Measurements from ENCODE around the gene SAMD14. TPM values are rescaled to one million over a fixed set of nuclear protein-coding genes. Genes with fewer than 3 reads are reported as not detected.

Gene SAMD14
- total RNA-seq, 2 experiments from 2014 or later: 0.47 to 1.3 TPM

- DNase-seq (peak; percentile 95), ATAC-seq (peak; percentile 93)
- H3K9me3 Mint-ChIP-seq: no peaks in the 10 kb centered on the region
- no peaks in the 10 kb centered on the region for H3K36me3 Mint-ChIP-seq (ENCODE audit: low read depth)
- H3K4me3 Mint-ChIP-seq: peak within 1 kb of the TSS; percentile 89
- H3K4me1 Mint-ChIP-seq (ENCODE audit: low read depth): peaks cover 26% of the 10 kb centered on the region
- intact Hi-C loops (cut with micrococcal nuclease): no loop called here
- POLR2A ChIA-PET: interaction anchor here (0.7 to 2.1 kb wide), 10 partner anchors 9 to 76 kb away, joined by 3 to 7 read pairs (median 4); partner anchors contain the start of gene ITGA3
- H3K27ac Mint-ChIP-seq: peak within 1 kb of the TSS; percentile 90
- CTCF ChIA-PET: interaction anchor here (0.7 to 5.2 kb wide), 61 partner anchors 9 to 389 kb away, joined by 3 to 69 read pairs (median 6); partner anchors contain the start of genes COL1A1, ITGA3, PPP1R9B and SAMD14
- TF ChIP-seq CTCF (IDR thresholded peaks at IDR 0.05): no peak
- no peaks in the 10 kb centered on the region for H3K27me3 Mint-ChIP-seq
Observed at GRCh38 chr17:50094753-50095619, 35.0 kb downstream of the SAMD14 start, which contains the start of gene PDK2. Gene PDK2, plus strand, starts transcription at chr17:50095351. Its CDS starts 85 bp downstream, at chr17:50095436.

GRCh38 chr17:50094243-50094752, 35.7 kb downstream of the SAMD14 start:
- H3K36me3 Mint-ChIP-seq (ENCODE audit: low read depth): no peaks in the 10 kb centered on the region
- no peaks in the 10 kb centered on the region for H3K9me3 Mint-ChIP-seq
- DNase-seq (peak; percentile 96), ATAC-seq (peak; percentile 52)
- H3K4me1 Mint-ChIP-seq (ENCODE audit: low read depth): peaks cover 22% of the 10 kb centered on the region
- H3K27me3 Mint-ChIP-seq: no peaks in the 10 kb centered on the region
- CTCF ChIA-PET: interaction anchor here (0.7 to 5.2 kb wide), 64 partner anchors 9 to 896 kb away, joined by 3 to 69 read pairs (median 6); partner anchors contain the start of genes COL1A1, ITGA3, PPP1R9B and SAMD14
- peak overlapping the region; percentile 90 for H3K27ac Mint-ChIP-seq
- peak; percentile 89 for TF ChIP-seq CTCF (IDR thresholded peaks at IDR 0.05)
- POLR2A ChIA-PET: interaction anchor here (0.7 to 2.1 kb wide), 11 partner anchors 9 to 97 kb away, joined by 3 to 7 read pairs (median 3); partner anchors contain the start of gene ITGA3
- intact Hi-C loops (cut with micrococcal nuclease): no loop called here
- peak overlapping the region; percentile 89 for H3K4me3 Mint-ChIP-seq

- DNase-seq (no peak), ATAC-seq (no peak)
- Mint-ChIP-seq H3K36me3 (ENCODE audit: low read depth) (no peaks in the 10 kb centered on the region), H3K4me1 (ENCODE audit: low read depth) (peaks cover 22% of the 10 kb centered on the region), H3K4me3 (no peak overlapping the region), H3K27me3 (no peaks in the 10 kb centered on the region), H3K27ac (no peak overlapping the region), H3K9me3 (no peaks in the 10 kb centered on the region)
- CTCF ChIA-PET: interaction anchor here (0.7 to 5.2 kb wide), 61 partner anchors 9 to 896 kb away, joined by 3 to 69 read pairs (median 6); partner anchors contain the start of genes COL1A1, ITGA3, PPP1R9B and SAMD14
- POLR2A ChIA-PET: interaction anchor here (0.9 to 1.8 kb wide), 7 partner anchors 21 to 97 kb away, joined by 3 to 7 read pairs (median 3); partner anchors contain the start of gene ITGA3
- intact Hi-C loops (cut with micrococcal nuclease): no loop called here
- TF ChIP-seq CTCF (IDR thresholded peaks at IDR 0.05): no peak
Observed at GRCh38 chr17:50093807-50094206, 36.2 kb downstream of the SAMD14 start.

GRCh38 chr17:50093246-50093645, 36.7 kb downstream of the SAMD14 start:
- no peaks in the 10 kb centered on the region for H3K36me3 Mint-ChIP-seq (ENCODE audit: low read depth)
- no peaks in the 10 kb centered on the region for H3K9me3 Mint-ChIP-seq
- peaks cover 22% of the 10 kb centered on the region for H3K4me1 Mint-ChIP-seq (ENCODE audit: low read depth)
- POLR2A ChIA-PET: interaction anchor here (1.2 kb wide), 1 partner anchor 96 kb away, joined by 3 read pairs; no protein-coding TSS in a partner anchor
- no peak overlapping the region for H3K27ac Mint-ChIP-seq
- CTCF ChIA-PET: interaction anchor here (0.6 to 5.2 kb wide), 20 partner anchors 11 to 947 kb away, joined by 3 to 69 read pairs (median 12); partner anchors contain the start of genes COL1A1, ITGA3 and PPP1R9B
- H3K27me3 Mint-ChIP-seq: no peaks in the 10 kb centered on the region
- intact Hi-C loops (cut with micrococcal nuclease): no loop called here
- TF ChIP-seq CTCF (IDR thresholded peaks at IDR 0.05): no peak
- no peak overlapping the region for H3K4me3 Mint-ChIP-seq
- ATAC-seq: no peak
- no peak for DNase-seq

All from activated CD8-positive, alpha-beta T cell treated with anti-CD3 and anti-CD28 coated beads for 36 hours (primary cell).